Measurements from ENCODE around the gene MRM1. TPM values are rescaled to one million over a fixed set of nuclear protein-coding genes. Genes with fewer than 3 reads are reported as not detected.

MRM1 gene, protein sequence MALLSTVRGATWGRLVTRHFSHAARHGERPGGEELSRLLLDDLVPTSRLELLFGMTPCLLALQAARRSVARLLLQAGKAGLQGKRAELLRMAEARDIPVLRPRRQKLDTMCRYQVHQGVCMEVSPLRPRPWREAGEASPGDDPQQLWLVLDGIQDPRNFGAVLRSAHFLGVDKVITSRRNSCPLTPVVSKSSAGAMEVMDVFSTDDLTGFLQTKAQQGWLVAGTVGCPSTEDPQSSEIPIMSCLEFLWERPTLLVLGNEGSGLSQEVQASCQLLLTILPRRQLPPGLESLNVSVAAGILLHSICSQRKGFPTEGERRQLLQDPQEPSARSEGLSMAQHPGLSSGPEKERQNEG
- 11.3 to 17.5 TPM (median 15.9 TPM) in 5 replicates for total RNA-seq (2022; extraction: Qiagen RNA extraction; ENCODE audit: low read depth)

DNA sequence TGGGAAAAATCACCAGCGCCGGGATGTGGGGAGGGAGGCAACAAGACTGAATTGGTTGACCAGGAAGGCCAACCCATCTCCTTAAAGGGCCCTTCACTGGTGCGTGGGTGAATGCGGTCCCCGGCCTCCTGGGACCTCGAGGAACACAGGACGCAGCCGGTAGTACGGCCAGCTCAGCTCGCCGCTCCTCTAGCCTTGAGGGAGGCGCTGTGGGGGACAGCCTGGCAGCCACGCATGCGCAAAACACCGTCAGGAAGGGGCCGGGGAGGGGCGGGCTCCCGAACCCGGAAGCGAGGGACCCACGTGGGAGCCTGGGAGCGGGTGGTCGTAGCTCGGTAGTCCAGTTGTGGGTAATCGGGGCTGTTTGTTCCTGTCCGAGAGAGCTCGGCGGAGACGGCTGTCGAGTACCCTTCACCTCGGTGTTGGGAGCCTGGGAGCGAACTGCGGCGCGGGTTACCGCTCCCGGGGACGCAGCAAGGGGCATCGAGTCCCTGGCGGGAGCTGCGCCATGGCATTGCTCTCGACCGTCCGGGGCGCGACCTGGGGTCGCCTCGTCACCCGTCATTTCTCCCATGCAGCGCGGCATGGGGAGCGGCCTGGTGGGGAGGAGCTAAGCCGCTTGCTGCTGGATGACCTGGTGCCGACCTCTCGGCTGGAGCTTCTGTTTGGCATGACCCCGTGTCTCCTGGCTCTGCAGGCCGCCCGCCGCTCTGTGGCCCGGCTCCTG lies at the start of gene MRM1:
TSS of gene MRM1 (plus strand) at position 281 of the 727 bp plus-strand sequence. CDS start at position 509, 228 bp downstream.

DNA sequence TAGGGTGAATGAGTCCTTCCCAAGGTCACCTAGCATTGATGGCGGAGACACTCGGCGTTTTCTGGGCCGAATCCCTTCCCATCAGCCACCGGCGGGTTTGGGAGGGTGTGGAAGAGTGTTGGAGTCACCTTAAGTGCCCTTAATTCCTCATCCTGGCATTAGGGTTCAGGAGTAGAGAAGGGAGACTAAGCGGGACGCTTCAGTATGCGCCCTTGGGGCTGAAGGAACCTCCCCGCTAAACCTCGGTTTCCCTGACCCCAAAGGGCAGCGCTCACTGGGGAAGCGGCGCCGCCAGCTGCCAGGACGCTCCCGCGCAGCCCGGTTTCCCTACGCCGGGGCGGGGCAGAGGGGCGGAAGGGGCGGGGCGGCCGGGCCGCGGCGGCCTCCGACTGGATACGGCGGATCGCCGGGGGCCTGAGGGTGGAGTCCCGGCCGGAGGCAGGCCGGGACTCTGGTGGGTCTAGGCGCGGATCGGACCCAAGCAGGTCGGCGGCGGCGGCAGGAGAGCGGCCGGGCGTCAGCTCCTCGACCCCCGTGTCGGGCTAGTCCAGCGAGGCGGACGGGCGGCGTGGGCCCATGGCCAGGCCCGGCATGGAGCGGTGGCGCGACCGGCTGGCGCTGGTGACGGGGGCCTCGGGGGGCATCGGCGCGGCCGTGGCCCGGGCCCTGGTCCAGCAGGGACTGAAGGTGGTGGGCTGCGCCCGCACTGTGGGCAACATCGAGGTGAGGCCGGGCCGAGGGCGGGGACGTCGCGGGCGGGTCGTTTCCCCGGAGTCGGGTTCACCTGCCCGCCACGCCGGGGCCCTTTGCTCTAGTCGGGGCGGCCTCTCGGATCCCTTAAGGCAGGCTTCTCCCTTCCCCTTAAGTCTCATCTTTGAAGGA lies 9.7 kb upstream of the MRM1 start, which contains the start of gene DHRS11:
TSS of gene DHRS11 (plus strand) at position 446 of the 882 bp plus-strand sequence. CDS start at position 577, 131 bp downstream.

Other genes with a start within 250 kb of the MRM1 start
- gene TBC1D3H, start 213.1 kb upstream of the MRM1 start, total RNA-seq (2022; extraction: Qiagen RNA extraction; ENCODE audit: low read depth), result not detected in 5 replicates
- 81.5 to 87.0 TPM (median 85.9 TPM) in 5 replicates for gene ZNHIT3, start 114.9 kb upstream of the MRM1 start, total RNA-seq (2022; extraction: Qiagen RNA extraction; ENCODE audit: low read depth)
- gene MYO19, start 66.7 kb upstream of the MRM1 start, total RNA-seq (2022; extraction: Qiagen RNA extraction; ENCODE audit: low read depth), result 53.4 to 59.1 TPM (median 55.5 TPM) in 5 replicates
- 21.5 to 25.9 TPM (median 23.7 TPM) in 5 replicates for gene PIGW, start 66.6 kb upstream of the MRM1 start, total RNA-seq (2022; extraction: Qiagen RNA extraction; ENCODE audit: low read depth)
- 58.9 to 67.2 TPM (median 61.8 TPM) in 5 replicates for gene GGNBP2, start 56.7 kb upstream of the MRM1 start, total RNA-seq (2022; extraction: Qiagen RNA extraction; ENCODE audit: low read depth)
- 6.0 to 10.9 TPM (median 8.9 TPM) in 5 replicates for gene DHRS11, start 9.7 kb upstream of the MRM1 start, total RNA-seq (2022; extraction: Qiagen RNA extraction; ENCODE audit: low read depth)